Thyroid gland (tissue), 4 donors: ENCODE measurements around the gene MTF1.

ENCODE experiments used
- CTCF ChIP-seq, 6 experiments: fragments of 200-600 bp in 3 of 6; fragments of 450-650 bp in 3 of 6; sonication (generic) in 3 of 6; IDR thresholded peaks; one replicate each; pipeline ENCODE4 v1.5.1; 2016 to 2019; ENCODE audit warnings: antibody characterized with exemption in 6 of 6, mild to moderate bottlenecking in 2 of 6, inconsistent platforms in 1 of 6, moderate library complexity in 1 of 6
- POLR2A ChIP-seq, 2 donors: fragments of 450-650 bp; IDR thresholded peaks; one replicate each; pipeline ENCODE4 v1.6.1; 2017; ENCODE audit warnings: antibody characterized with exemption in 2 of 2, mild to moderate bottlenecking in 2 of 2, moderate library complexity in 1 of 2

- TF ChIP-seq POLR2A (IDR thresholded peaks at IDR 0.05) = no peak
- no peak for TF ChIP-seq CTCF (IDR thresholded peaks at IDR 0.05)
These were observed 13.6 kb downstream of the MTF1 start for GRCh38 chr1:37845786-37846185.
